ENCODE measurements around the gene FBXO7. TPM values are rescaled to one million over a fixed set of nuclear protein-coding genes. Genes with fewer than 3 reads are reported as not detected.

The FBXO7 gene
- total RNA-seq, 1 donor = 72.1 TPM

- TF ChIP-seq CTCF (IDR thresholded peaks at IDR 0.05; ENCODE audit: insufficient read depth, low read depth, low read length) = no peak
- no peak for DNase-seq (ENCODE audit: low read depth)
- H3K4me3 ChIP-seq (ENCODE audit: low read depth, low read length) = no peak overlapping the region
Observed at GRCh38 chr22:32548039-32548438, 73.4 kb downstream of the FBXO7 start.

Other genes with a start within 250 kb of the FBXO7 start
- not detected in 2 replicates for gene SLC5A4, start 219.5 kb upstream of the FBXO7 start, total RNA-seq
- not detected in 2 replicates for gene RFPL3, start 116.9 kb upstream of the FBXO7 start, total RNA-seq
- gene RTCB, start 62.6 kb upstream of the FBXO7 start, total RNA-seq = 98.2 and 111 TPM in 2 replicates
- gene BPIFC, start 10.4 kb upstream of the FBXO7 start, total RNA-seq = not detected in 2 replicates